NOMO-1 treated with dmso at 0.1 percent for 144 hours (cell line): ENCODE data around the gene MOB2.
"Not testable (repeated sequence)": the region's sequence is repeated elsewhere in the genome, so short reads cannot be mapped to it uniquely, and the experiment has no call there.

Experiments used
- DNase-seq: peaks from one replicate; lab custom pipeline; 2025; ENCODE audit not compliant: unreplicated experiment; lab: John Stamatoyannopoulos, UW

MOB2 gene

DNA sequence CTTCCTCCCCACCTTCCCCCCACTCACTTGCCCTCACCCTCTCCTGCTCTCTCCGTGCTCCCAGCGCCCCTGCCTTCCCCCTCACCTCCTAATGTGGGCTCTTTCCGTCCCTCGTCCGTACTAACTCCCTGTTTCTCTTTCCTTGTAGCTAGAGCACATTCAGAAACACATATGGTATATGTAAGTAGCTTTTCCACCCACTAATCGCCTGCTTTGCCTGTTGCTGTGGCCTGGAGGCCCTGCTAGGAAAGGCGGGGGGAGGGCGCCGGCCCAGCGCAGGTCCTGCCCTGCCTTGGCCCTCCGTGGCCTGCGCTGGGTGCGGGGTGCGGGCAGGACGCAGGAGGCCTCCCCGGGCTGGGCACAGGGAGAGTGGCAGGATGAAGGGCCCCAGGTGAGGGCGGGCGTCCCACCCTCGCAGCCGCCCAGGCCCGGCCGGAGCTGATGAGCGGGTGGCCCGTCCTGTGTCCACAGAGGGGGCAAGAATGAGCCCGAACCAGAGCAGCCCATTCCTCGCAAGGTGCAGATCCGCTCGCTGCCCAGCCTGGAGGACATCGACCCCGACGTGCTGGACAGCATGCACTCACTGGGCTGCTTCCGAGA is 41.7 kb downstream of the MOB2 start:
- DNase-seq: no peak

DNA sequence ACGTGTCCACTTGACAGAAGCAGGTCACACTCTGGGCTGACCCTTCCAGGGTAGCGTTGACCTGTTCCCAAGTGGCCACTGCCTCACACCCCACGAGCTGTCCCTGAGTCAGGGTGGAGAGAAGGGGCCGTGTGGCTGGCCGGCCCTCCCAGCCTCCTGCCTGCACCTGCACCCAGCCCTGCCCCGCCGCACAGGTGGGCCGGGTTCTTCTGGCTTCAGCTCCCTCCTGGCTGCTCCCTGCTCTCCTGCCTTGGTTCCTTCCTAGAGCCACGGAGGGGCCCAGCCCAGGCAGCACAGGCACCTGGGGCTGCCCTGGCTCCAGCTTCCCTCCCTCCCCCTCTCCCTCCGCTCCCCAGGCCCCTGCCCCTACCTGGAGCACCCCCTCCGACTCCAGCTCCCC is 42.3 kb downstream of the MOB2 start:
- DNase-seq: no peak

DNA sequence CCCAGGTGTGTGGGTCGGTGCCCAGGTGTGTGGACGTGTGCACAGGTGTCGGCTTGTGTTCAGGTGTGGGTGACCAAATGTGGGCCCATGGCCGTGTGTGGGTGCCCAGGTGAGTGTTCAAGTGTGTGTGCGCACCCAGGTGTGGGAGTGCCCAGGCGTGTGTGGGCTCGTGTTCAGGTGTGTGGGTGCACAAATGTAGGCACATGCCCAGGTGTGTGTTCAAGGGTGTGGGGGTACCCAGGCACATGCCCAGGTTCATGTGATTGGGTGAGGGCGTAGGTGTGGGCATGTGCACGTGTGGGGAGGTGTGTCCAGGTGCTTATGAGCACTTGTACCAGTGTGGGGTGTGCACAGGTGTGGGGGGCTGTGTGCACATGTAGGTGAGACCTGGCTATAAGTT is 42.8 kb downstream of the MOB2 start:
- DNase-seq: no peak

DNA sequence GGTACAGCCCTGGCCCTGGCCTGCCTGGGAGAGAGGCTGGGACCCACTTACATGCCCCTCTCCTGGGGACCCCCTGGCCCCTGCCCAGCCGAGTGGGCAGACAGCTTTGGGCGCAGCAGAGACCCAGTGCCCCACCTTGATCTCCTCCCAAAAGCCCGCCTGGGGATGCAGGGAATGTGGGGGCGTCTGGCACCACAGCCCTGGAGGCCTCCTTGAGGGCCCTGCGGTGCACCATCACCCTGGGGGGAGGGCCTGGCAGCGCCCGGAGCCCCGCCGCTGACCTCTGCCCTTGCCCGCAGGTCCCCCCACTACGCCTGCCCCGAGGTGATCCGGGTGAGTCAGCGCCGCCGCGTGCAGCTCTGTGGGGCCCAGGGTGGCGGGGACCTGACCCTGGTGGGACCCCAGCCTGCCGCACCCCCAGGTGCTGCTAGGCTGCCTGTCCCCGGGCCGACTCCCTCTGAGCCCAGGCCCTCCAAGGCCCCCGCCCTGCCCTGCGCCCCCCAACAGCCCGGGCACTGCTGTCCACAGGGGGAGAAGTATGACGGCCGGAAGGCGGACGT is 43.7 kb downstream of the MOB2 start:
- DNase-seq: no peak

DNA sequence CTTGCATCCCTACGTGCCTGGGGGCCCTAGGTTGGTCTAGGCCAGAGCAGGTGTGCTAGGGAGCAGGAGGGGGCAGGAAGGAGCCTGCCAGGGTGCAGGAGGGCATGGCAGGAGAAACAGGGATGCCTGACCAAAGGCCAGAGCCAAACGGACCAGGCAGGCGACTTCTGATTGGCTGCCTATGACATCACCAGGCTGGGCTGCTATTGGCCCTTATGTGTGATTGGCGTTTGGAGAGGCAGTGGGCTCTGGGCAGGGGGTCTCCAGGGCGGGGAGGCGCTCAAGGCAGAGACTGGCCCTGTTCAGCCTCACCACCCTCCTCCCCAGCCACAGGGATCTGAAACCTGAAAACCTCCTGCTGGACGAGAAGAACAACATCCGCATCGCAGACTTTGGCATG is 44.4 kb downstream of the MOB2 start:
- DNase-seq: no peak

DNA sequence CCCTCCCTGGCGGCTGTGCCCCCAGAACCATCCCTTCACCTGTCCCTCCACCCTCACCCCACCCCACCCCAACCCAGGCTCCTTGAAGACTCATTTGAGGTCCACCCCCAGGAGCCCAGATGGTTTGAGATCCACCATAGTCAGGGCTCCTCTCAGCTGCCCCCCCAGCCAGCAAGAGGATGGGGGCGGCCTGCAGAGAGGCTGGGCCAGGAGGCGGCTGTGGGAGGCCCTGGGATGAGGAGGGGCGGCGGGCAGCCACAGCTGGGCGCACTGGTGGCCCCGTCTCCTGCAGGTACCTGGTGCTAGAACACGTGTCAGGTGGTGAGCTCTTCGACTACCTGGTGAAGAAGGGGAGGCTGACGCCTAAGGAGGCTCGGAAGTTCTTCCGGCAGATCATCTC is 46.1 kb downstream of the MOB2 start:
- no peak for DNase-seq

DNA sequence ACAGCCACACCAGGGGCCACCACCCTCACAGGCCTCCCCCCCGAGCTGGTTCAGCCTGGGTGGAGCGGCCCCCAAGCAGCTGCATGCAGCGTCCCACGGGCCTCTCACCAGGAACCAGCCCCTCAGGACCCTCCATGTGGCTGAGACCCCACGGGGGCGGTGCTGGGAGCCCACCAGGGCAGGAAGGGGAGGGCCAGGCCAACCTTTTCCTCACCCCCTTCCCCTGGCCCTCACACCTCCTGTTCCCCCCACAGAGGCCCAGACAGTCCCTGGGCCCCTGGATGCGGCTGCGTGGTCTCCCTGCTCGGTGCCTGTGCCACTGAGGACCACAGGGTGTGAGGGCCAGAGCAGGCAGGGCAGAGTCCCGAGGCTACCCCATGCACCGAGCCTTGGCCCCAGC is 46.5 kb downstream of the MOB2 start:
- no peak for DNase-seq

DNA sequence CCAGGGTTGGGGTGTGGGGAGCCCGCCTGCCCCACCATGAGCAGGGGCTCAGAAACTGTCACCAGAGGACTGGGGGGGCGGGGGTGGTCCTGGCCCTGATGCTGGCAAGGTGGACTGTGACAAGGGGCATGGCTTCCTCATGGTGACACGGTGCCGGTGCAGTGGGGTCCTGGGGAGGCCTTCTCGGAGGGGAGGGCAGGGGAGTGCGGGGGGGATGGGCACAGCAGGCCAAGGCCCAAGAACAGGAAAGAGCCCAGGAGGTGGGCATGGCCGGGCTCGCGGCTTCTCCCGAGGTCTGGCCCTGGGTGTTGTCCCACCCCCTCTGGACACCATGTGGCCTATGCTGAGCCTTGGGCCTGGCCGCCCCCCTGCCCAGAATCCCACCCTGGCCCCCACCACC is 47.2 kb downstream of the MOB2 start:
- no peak for DNase-seq

DNA sequence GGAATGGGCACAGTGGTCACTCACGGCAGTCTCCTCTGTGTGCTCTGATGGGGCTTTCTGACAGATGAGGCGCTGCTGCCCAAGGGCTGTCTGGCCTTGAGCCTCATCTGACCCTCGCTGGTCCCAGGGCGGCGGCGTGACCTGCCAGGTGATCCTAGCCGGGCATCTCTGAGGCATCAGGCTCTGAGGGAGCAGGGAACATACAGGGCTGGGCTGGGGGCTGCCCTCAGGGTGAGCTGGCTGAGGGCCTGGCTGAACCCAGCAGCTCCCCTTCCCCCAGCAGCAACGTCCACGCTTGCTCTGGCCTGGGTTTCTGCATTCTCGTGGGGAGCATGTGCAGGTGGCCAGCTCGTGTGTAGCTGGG is 47.6 kb downstream of the MOB2 start:
- DNase-seq: no peak

DNA sequence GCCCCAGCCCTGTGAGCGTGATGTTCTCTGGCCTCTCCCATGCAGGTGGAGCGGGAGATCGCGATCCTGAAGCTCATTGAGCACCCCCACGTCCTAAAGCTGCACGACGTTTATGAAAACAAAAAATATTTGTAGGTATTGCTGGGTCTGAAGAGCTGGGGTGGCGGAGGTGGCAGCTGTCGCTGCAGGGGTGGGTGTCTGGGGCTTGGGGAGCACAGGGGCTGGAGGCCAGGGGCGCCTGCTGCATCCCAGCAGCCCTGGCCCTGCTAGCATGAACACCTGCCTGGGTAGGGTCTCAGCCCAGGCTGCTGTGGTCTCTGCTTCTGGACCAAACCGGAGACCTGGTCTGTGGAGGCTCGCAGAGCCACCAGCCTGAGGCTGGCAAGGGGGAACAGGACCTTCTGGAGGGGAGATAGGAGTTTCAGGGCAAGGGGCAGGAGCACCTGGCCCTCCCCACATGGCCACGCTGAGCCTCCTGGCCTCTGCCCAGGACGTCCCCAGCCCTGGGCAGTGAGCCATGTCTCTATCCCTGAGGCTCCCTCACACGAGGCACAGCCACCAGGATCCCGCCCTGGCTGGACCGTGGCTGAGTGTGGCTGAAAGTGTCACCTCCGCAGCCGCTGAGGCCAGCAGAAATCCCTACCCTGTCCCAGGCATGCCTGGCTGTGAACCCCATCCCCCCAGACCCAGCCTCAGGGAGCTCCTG is 48.2 kb downstream of the MOB2 start:
- no peak for DNase-seq

DNA sequence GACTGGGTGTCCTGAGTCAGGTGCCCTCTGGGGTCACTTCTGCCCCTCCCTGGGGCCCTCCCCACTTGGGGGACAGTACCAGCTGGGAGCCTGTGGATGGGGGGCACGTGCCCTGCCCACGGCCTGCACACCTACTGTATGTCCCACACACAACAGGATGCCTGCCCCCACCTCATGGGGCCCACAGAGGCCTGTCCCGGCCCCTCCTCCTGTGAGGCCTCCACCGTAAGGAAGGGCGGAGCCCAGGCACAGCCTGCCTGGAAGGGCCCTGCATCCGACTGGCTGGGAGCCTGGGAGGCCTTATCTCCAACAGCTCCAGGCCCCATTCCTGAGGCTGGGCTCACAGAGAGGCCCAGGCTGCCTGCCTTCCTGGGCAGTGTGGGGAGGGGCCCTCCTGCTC is 49.1 kb downstream of the MOB2 start:
- no peak for DNase-seq

DNA sequence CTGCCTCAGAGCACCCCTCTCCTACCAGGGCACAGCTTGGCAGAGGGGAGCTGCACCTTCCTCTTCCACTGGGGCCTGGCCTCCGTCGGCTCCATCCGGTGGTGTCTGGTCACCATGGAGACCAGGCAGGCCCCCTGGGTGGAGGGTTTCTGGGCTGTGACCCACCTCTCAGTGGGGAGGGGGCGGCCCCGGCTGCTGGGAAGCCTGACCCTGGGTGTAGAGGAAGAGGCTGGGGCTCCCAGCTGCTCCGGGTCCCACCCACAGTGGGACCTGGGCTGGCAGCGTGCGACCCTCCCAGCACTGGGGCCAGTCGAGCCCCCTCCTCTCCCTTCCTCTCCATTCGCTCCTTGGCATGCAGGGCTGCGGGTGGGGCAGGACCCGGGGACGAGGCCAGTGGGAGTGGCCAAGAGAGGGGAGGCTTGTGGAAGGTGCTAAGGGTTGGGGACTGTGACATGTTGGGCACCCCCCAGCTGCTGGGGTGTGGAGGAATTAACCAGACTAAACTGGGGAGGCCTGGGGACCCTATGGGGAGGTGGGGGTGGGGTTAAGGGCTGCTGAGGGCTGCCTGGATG is 50.0 kb downstream of the MOB2 start:
- DNase-seq: no peak

DNA sequence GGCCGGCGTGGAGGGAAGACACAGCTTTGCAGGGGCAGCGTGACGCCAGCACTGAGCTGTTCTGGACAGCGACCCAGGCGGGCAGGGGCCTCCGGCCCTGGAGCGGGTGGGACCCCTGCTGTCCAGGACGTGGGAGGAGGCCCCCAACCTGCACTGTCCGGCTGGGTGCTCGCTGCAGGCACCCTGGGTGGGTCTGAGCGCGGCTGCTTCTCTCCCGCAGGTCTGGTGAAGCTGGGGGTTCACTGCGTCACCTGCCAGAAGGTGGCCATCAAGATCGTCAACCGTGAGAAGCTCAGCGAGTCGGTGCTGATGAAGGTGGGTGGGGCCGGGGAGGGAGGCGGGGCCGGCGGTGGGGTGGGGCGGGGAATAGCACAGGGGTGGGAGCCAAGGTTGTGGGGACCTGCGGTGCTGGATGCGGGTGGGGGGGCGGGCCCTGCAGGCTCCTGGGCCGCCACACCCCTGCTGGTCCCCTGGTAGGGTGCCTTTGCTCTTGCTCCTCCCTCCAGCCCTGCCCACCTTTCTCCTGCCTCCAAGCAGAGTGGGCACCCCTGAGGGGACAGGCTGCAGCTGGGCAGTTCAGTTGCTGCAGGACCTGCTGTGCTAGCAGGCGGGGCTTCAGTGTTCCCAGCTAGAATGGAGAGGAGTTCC is 50.6 kb downstream of the MOB2 start:
- no peak for DNase-seq

DNA sequence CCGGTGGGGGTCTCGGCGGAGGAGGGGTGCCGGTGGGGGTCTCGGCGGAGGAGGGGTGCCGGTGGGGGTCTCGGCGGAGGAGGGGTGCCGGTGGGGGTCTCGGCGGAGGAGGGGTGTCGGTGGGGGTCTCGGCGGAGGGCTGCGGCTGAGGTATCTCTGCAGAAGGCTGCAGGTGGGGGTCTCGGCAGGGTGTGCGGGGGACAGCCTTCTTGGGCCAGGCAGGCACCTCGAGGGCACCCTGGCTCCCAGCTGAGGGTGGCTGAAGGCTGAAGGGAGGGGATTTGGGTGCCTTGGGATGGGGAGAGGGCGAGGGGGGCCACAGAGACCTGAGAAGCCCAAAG is 51.1 kb downstream of the MOB2 start:
- DNase-seq: not testable (repeated sequence)

DNA sequence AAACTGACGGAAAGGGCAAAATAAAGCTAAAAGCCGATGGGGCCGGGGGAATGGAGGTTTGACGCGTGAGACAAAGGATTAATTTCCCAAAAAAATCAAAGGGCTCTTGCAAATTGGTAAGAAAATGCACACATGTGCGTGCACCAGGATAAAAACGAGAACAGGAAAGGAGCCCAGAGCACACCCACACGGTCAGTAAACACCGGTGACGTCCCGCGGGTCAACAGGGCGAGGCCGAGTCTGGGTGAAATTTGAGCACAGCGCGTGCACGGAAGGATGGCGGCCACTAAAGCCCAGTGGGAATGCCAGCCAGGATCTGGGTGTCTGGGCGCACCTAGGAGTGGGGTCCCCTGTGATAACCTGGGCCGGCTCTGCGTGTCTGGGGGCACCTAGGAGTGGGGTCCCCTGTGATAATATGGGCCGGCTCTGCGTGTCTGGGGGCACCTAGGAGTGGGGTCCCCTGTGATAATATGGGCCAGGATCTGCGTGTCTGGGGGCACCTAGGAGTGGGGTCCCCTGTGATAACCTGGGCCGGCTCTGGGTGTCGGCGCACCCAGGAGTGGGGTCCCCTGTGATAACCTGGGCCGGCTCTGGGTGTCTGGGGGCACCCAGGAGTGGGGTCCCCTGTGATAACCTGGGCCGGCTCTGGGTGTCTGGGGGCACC is 52.5 kb downstream of the MOB2 start:
- no peak for DNase-seq

DNA sequence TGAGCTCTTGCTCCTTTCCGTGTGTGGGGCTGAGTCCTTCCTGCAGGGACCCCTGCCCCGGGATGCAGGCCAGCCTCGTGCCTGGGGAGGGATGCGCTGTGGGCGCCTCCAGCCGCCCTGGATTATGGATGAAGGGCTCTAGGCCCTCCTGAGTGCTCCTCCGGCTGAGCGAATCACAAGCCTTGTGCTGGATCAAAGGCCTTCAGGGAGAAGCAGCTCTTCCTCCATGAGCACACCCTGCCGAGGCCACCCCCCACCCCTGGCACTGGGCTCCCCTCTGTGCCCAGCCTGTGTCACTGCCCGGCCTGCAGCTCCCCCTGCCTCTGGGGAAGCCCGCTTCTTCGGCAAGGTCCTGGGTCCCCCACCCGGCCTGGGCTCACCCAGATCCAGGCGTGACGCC is 53.0 kb downstream of the MOB2 start:
- no peak for DNase-seq

DNA sequence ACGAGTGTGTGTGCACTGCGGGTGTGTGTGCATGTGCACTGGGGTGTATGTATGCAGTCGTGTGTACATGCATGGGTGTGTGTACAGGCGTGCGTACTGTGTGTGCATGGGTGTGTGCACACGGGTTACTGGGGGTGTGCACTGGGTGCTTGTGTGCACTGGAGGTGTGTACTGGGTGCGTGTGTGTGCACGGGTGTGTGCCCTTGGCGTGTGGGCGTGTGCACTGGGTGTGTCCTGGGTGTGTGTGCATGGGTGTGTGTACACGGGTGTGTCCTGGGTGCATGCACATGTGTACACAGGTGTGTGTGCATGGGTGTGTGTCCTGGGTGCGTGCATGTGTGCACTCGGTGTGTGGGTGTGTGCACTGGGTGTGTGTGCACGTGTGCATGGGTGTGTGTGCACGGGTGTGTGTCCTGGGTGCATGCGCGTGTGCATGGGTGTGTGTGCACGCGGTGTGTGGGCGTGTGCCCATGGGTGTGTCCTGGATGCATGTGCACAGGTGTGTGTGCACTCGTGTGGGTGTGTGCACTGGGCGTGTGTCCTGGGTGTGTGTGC is 57.7 kb downstream of the MOB2 start:
- no peak for DNase-seq

DNA sequence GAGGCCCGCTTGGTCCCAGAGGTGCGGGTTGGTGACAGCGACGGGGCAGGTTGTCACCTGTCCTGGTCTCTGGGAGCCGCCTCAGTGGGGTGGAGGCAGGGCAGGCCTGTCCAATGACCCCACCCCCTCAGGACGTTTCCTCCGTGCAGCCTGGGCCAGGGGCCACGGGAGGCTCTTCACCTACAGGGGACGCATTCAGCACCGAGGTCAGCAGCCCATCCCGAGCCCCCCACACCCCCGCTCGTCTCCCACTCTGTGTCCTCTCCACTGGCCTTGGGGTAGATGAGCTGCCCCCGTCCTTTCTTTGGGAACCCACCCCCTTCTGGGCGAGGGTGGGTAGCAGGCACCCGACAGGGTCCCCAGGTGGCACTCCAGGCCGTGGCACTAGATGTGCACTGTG is 61.1 kb downstream of the MOB2 start:
- no peak for DNase-seq

DNA sequence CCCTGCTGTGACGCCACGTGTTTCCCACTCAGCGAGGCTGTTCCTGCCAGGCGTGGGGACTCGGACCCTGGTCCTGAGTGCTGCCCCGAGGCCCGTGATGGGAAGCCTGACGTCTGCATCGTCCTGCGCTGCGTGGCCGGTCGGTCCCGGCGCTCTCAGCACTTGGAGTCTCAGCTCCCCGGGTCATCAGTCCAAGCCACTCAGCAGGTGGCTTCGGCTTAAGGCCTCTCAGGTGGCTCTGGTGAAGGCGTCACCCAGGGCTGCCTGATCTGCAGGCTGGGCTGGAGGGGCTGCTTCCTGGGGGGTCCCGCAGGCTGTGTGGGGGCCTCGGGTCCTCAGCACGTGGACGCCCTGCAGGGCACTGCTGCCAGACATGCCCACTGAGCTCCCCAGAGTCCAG is 61.6 kb downstream of the MOB2 start:
- no peak for DNase-seq

DNA sequence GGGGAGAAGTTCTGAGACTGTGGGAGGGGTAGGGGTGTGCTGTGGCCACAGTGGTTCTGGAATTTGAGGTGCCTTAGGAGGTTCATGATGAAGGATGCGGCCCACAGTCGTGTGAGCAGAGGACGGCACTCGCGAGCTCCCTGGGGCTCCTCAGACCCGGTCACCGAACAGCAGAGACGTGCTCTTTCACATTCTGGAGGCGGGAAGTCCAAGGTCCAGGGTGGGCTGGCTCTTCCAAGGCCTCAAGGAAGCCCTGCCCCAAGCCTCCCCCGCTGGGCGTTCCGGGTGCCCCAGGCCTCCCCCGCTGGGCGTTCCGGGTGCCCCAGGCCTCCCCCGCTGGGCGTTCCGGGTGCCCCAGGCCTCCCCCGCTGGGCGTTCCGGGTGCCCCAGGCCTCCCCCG is 63.2 kb downstream of the MOB2 start:
- DNase-seq: not testable (repeated sequence)

DNA sequence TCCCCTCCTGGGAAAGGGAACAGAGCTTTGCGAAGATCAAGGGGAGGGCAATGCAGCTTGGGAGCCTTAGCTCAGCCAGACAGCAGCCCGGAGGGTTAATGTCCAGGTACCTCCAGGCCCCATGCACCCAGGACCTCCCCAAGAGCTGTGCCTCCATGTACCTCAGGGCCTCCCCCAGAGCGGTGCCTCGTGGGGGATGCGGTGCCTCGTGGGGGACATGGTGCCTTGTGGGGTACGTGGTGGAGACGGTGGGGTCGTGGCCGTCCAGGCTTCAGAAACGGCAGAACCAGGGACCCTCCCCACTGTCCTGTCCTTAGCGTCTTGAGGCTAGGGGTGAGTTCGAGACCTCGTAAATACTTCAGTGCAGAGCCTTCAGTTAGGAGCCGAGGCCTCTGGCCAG is 63.6 kb downstream of the MOB2 start:
- no peak for DNase-seq
